HG03108 (cell line): ENCODE measurements around the gene KRTAP9-3.
"Not testable (repeated sequence)": the region's sequence is repeated elsewhere in the genome, so short reads cannot be mapped to it uniquely, and the experiment has no call there.

Source experiments
- ATAC-seq: cut with Tn5 transposase; IDR thresholded peaks from one replicate; pipeline ENCODE4 v1.9.1; 2021; ENCODE audit warnings: moderate library complexity; ENCODE audit not compliant: unreplicated experiment

Gene KRTAP9-3, protein sequence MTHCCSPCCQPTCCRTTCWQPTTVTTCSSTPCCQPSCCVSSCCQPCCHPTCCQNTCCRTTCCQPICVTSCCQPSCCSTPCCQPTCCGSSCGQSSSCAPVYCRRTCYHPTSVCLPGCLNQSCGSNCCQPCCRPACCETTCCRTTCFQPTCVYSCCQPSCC

DNA sequence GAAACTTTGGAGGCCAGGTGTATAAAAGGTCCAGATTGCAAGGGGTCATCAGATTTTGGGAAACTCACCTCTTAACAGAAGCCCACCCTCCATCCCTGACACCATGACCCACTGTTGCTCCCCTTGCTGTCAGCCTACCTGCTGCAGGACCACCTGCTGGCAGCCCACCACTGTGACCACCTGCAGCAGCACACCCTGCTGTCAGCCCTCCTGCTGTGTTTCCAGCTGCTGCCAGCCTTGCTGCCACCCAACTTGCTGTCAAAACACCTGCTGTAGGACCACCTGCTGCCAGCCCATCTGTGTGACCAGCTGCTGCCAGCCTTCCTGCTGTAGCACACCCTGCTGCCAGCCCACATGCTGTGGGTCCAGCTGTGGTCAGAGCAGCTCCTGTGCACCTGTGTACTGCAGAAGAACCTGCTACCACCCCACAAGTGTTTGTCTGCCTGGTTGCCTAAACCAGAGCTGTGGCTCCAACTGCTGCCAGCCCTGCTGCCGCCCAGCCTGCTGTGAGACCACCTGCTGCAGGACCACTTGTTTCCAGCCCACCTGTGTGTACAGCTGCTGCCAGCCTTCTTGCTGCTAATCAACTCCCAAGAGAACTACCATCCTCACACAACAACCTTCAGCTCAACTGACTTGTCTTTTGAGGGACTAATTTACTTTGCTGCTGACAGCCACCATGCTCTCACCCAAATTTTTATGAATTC, at the start of gene KRTAP9-3:
KRTAP9-3 (plus strand) TSS at position 51 of the 707 bp plus-strand sequence; CDS start at position 104, 53 bp downstream.
- ATAC-seq = not testable (repeated sequence)

- no peak for ATAC-seq
Observed at GRCh38 chr17:41184480-41184961, 47.7 kb upstream of the KRTAP9-3 start, which contains the start of gene KRTAP4-1. Gene KRTAP4-1 (minus strand): TSS chr17:41184911. CDS start chr17:41184854, 57 bp downstream.

DNA sequence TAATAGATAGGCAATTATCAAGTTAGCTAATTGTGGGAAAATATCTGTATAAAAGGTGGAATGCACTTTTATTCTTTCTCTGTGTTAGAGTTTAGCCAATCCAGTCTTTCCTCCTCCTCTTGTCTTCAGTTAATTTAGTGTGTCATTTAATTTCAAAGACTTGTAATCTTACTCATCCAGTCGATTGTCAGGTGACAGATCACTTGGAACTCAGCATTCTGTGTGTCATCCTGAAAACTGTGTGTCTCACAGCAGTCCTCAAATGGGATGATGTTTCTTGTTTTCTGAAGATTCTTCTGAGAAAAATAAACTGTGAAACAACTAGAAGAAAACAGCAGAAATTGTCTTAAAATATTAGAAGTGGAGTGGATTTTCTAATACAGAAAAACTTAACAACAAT, 47.2 kb upstream of the KRTAP9-3 start:
- ATAC-seq = no peak

DNA sequence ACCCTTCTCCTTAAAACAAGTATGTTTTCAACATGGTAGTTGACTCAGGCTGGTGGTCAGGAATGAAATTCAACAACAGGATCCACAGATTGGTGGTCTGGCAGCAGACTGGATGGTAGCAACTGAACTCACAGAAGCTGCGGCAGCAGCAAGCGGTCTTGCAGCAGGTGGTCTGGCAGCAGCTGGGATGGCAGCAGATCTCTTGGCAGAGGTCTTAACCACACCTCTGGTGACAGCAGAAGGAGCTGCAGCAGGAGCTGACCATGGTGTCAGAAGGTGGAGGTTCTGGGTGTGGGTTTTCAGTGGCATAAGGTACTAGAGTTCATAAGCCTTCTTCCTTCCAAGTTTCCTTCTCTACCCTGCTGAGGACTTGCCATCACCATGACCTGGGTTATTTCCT, 45.4 kb upstream of the KRTAP9-3 start:
- ATAC-seq = no peak

DNA sequence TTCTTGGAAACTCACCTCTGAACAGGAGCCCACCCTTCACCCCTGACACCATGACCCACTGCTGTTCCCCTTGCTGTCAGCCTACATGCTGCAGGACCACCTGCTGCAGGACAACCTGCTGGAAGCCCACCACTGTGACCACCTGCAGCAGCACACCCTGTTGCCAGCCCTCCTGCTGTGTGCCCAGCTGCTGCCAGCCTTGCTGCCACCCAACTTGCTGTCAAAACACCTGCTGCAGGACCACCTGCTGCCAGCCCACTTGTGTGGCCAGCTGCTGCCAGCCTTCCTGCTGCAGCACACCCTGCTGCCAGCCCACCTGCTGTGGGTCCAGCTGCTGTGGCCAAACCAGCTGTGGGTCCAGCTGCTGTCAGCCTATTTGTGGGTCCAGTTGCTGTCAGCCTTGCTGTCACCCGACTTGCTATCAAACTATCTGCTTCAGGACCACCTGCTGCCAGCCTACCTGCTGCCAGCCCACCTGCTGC, 42.4 kb upstream of the KRTAP9-3 start, which contains the start of gene KRTAP9-1:
KRTAP9-1 (plus strand) TSS at position 51 of the 482 bp plus-strand sequence; CDS start at position 51, 0 bp downstream.
- not testable (repeated sequence) for ATAC-seq

DNA sequence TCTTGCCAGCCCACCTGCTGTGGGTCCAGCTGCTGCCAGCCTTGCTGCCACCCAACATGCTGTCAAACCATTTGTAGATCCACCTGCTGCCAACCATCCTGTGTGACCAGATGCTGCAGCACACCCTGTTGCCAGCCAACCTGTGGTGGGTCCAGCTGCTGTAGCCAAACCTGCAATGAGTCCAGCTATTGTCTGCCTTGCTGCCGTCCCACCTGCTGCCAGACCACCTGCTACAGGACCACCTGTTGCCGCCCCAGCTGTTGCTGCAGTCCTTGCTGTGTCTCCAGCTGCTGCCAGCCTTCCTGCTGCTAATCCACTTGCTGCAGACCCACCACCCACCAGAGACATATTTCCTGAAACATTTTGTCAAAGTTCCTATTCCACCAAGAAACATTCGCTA, 41.9 kb upstream of the KRTAP9-3 start:
- ATAC-seq = no peak

DNA sequence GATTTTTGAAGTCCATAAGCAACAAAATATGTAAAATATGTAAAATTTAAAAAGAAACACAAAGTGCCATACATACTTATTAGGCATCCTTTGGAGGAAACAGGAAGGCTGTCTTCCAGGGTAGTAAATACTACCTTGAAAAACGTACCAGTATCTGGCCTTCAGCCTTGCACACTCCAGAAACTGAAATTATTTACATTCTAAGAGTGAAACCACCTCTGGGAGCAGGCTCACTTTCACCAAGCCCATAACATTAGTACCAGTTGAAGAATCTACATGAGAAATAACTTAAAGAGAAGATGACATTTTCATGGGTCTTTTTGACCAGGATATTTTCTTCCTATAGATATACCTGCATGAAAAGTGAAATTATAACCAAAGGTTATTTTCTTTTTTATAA, 36.2 kb upstream of the KRTAP9-3 start:
- ATAC-seq = no peak

GRCh38 chr17:41199421-41200078, 32.7 kb upstream of the KRTAP9-3 start:
- ATAC-seq = no peak

DNA sequence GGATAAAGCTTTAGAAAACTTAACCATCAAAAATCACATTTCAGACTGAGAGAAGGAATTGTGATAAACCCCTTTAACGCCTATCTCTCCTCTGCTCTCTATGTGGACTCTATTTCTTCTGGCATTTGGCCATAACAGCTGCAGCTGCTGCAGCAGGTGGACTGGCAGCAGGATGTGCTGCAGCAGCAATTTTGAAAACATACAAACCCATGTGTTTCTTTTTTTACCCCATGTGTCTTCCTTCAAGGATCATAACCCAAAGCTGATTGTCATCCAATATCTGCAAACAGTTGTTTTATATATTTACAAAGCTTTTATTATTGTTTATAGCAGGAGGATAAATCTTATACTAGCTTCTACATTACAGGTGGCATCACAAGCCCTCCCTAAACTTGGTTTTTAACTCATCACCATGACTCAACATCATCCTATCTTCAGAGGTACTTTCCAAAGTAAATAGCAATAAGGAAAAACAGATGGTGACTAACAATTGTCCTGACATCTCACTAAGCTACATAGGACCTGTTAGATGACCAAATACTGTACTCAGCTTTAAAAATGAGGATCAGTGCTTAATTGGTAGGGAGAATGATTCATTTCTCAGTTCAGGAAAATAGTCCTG, 20.3 kb upstream of the KRTAP9-3 start:
- no peak for ATAC-seq

DNA sequence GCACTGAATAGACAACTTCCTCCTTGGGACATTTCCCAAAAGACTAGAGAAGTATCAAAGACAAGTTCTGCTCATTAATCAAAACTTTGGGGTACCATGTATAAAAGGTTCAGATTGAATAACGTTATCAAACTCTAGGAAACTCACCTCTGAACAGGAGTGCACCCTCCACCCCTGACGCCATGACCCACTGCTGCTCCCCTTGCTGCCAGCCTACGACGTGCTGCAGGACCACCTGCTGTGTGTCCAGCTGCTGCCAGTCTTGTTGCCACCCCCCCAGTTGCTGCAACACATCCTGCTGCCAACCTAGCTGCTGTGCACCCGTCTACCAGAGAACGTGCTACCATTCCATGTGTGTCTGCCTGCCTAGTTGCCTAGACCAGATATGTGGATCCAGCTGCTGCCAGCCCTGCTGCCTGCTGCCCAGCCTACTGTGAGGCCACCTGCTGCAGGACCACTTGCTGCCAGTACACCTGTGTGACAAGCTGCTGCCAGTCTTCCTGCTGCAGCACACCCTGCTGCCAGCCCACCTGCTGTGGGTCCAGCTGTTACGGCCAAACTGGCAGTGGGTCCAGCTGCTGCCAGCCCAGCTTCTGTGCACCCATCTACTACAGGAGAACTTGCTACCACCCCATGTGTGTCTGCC, 19.6 kb upstream of the KRTAP9-3 start:
- no peak for ATAC-seq

DNA sequence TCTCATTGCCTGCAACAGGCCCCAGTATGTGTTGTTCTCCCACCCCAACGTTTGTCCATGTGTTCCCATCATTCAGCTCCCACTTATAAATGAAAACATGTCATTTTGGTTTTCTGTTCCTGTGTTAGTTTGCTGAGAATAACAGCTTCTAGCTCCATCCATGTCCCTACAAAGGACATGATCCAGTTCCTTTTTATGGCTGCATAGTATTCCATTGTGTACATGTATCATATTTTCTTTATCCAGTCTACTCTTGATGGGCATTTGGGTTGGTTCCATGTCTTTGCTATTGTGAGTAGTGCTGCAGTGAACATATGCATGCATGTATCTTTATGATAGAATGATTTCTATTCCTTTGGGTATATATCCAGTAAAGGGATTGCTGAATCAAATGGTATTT, 16.6 kb upstream of the KRTAP9-3 start:
- ATAC-seq = no peak

DNA sequence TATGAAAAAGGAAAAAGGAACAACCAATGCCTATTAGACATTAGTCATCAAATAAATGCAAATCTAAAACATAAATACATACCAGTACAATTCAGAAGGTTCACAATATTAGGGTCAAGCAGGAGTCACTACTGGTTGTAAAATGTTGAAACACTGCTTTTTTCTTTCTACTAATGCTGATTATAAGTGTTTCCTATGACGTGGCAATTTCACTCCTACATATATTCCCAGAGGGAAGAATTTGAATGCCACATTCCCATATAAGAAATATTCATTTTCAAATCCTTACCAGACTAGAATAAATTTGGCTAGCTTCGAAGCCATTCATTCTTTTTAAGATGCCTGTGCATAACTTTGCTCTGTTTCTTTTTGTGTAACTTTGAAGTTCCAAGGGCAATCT, 8.4 kb upstream of the KRTAP9-3 start:
- ATAC-seq = no peak

DNA sequence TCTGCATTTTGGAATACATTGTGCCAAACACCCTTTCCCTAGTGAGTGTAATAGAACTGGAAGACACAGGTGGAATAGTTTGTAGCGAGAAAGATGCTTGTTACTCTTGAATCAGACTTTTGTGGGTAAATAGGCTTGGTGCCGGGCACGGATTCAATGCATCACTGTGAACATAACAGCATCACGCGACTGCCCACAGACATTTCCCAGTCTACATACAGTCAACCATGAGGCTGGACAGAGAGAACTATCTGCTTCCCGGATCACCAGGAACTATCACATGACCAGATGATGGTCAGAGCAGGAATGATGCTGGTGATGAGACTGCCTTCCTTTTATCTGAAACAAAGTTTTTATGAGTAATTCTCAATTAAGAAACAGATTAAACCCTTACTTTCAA, 6.2 kb upstream of the KRTAP9-3 start:
- no peak for ATAC-seq

DNA sequence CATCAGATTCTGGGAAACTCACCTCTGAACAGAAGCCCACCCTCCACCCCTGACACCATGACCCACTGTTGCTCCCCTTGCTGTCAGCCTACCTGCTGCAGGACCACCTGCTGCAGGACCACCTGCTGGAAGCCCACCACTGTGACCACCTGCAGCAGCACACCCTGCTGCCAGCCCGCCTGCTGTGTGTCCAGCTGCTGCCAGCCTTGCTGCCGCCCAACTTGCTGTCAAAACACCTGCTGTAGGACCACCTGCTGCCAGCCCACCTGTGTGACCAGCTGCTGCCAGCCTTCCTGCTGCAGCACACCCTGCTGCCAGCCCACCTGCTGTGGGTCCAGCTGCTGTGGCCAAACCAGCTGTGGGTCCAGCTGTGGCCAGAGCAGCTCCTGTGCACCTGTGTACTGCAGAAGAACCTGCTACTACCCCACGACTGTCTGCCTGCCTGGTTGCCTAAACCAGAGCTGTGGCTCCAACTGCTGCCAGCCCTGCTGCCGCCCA, 5.6 kb upstream of the KRTAP9-3 start, which contains the start of gene KRTAP9-2:
KRTAP9-2 (plus strand) TSS at position 51 of the 498 bp plus-strand sequence; CDS start at position 58, 7 bp downstream.
- ATAC-seq = not testable (repeated sequence)

DNA sequence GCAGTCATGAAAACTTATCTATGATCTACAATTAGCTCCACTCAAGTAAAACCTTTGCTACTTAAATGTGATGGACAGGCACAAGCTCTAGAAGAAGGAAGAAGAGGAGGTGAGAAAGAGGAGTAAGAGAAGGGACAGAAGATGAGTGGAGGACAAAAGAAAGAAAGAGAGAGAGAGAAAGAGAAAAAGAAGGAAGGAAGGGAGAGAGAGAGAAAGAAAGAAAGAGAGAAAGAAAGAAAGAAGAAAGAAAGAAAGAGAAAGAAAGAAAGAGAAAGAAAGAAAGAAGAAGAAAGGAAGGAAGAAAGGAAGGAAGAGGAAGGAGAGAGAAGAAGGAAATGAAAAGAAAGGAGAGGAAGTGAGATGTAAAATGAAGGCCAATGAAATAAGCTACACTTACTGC, 2.2 kb upstream of the KRTAP9-3 start:
- ATAC-seq = no peak

GRCh38 chr17:41231731-41232130, 518 bp upstream of the KRTAP9-3 start:
- ATAC-seq = no peak

DNA sequence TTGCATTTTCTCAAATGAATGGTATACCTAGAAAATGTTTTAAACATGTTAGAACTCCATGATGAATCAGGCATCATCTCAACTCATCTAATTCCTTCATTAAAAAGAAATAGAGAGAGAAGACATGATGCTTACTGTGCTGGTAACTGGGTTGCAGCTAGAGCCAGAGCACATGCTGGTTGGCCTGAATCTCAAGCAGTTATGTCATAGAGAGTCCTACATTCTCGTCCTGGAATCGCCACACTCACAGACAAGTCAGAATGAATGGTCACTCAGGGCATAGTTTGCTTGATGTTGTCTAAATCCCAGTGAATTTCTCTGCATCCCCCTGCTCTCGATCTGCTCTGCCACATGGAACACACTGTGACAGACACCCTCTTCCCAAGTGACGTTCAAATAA, 4.9 kb downstream of the KRTAP9-3 start:
- not testable (repeated sequence) for ATAC-seq

DNA sequence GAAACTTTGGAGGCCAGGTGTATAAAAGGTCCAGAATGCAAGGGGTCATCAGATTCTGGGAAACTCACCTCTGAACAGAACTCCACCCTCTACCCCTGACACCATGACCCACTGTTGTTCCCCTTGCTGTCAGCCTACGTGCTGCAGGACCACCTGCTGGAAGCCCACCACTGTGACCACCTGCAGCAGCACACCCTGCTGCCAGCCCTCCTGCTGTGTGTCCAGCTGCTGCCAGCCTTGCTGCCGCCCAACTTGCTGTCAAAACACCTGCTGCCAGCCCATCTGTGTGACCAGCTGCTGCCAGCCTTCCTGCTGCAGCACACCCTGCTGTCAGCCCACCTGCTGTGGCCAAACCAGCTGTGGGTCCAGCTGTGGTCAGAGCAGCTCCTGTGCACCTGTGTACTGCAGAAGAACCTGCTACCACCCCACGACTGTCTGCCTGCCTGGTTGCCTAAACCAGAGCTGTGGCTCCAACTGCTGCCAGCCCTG, 5.7 kb downstream of the KRTAP9-3 start, which contains the start of gene KRTAP9-8:
KRTAP9-8 (plus strand) TSS at position 51 of the 489 bp plus-strand sequence; CDS start at position 104, 53 bp downstream.
- not testable (repeated sequence) for ATAC-seq

DNA sequence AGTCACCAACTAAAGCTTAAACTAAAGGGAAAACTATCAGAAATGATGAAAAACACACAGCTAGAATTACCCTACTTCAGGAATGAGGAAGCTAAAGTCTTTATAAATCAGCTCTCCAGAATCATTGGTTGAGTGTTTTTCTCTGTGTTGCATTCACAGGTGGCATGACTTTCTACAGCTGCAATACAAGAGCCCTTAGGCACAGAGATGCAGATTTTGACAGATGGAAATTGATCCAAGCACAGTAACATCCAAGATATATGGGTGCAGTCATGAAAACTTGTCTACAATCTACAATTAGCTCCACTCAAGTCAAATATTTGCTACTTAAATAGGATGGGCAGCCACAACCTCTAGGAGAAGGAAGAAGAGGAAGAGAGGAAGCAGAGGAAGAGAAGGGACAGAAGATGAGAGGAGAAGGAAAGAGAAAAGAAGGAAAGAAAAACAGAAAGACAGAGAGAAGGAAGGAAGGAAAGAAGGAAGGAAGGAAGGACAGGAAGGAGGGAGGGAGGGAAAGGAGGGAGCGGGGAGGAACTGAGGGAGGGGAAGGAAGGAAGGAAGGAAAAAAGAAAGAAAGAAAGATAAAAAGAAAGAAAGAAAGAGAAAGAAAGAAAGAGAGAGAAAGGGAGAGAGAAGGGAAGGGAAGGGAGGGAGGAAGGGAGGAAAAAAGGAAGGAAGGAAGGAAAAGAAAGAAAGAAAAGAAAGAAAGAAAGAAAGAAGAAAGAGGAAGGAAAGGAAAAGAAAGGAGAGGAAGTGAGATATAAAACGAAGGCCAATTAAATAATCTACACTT, 14.9 kb downstream of the KRTAP9-3 start:
- ATAC-seq = not testable (repeated sequence)
